Stomach (tissue), 9 donors: ENCODE results near the gene ECI2. TPM values are rescaled to one million over a fixed set of nuclear protein-coding genes. Genes with fewer than 3 reads are reported as not detected.

ENCODE experiments used
- DNase-seq, 2 donors: peaks; one replicate each; pipeline versions ENCODE4 v3.0.0 to v3.0.0-alpha.2; 2013 to 2019
- H3K27ac ChIP-seq, 5 donors: fragments of 200-600 bp in 4 of 5; sonication (generic) in 4 of 5; one replicate each; pipeline ENCODE4 v1.5.1; 2013 to 2019; ENCODE audit warnings: mild to moderate bottlenecking in 1 of 5, moderate library complexity in 1 of 5
- H3K27me3 ChIP-seq, 3 donors: fragments of 200-600 bp; sonication (generic); one replicate each; pipeline ENCODE4 v1.5.1; 2017 to 2019; ENCODE audit warnings: mixed run types in 1 of 3
- H3K36me3 ChIP-seq, 4 donors: fragments of 200-600 bp; sonication (generic); 1 replicate in 3 of 4; 2 replicates in 1 of 4; pipeline ENCODE4 v1.5.1; 2016 to 2019
- H3K4me1 ChIP-seq, 4 donors: fragments of 200-600 bp; sonication (generic); one replicate each; pipeline ENCODE4 v1.5.1; 2016 to 2019
- H3K4me3 ChIP-seq, 4 donors: fragments of 200-600 bp; sonication (generic) in 3 of 4; one replicate each; pipeline ENCODE4 v1.5.1; 2016 to 2019; ENCODE audit warnings: mild to moderate bottlenecking in 1 of 4
- H3K9me3 ChIP-seq, 4 donors: fragments of 200-600 bp; sonication (generic); one replicate each; pipeline ENCODE4 v1.5.1; 2016 to 2019
- CTCF ChIP-seq, 7 experiments: fragments of 450-650 bp in 4 of 7; fragments of 200-600 bp in 3 of 7; sonication (generic) in 3 of 7; IDR thresholded peaks; one replicate each; pipeline ENCODE4 v1.5.1; 2016 to 2019; ENCODE audit warnings: antibody characterized with exemption in 7 of 7, control low read depth in 2 of 7, mild to moderate bottlenecking in 1 of 7
- EP300 ChIP-seq: sonication (generic); formaldehyde crosslinking; IDR thresholded peaks from one replicate; pipeline ENCODE4 v1.6.1; 2017; ENCODE audit warnings: antibody characterized with exemption
- POLR2A ChIP-seq, 4 donors: fragments of 450-650 bp; IDR thresholded peaks; one replicate each; pipeline ENCODE4 v1.6.1; 2016; ENCODE audit warnings: antibody characterized with exemption in 4 of 4, control low read depth in 2 of 4, mild to moderate bottlenecking in 1 of 4, moderate library complexity in 1 of 4
- POLR2AphosphoS5 ChIP-seq, 3 donors: sonication (generic); formaldehyde crosslinking; IDR thresholded peaks; one replicate each; pipeline ENCODE4 v1.6.1; 2016; ENCODE audit warnings: antibody characterized with exemption in 3 of 3
- WGBS, 5 donors: extraction: QIAGEN DNeasy Blood & Tissue Kit in 3 of 5; methylation state at CpG; one replicate each; pipeline versions ENCODE4 v1.1.5 to v1.1.7; 2013 to 2018; 5-methylcytosine and 5-hydroxymethylcytosine counted together
- intact Hi-C: fragments of 100-400 bp; cut with DNase I; formaldehyde crosslinking; loops from one replicate; pipeline ENCODE4 v1.15.1; 2023; ENCODE audit warnings: low total_unique reads
- polyA plus RNA-seq, 3 donors: library from polyadenylated mRNA; stranded (reverse); fragments of 200-250 nt; gene quantifications; one replicate each; pipeline ENCODE4 v1.2.3, GENCODE V29; 2013
- total RNA-seq, 5 donors: library from RNA; depleted of rRNA; stranded (reverse); fragments of >200 nt; gene quantifications; one replicate each; pipeline versions ENCODE4 v1.1.0 to v1.2.3, GENCODE V29; 2014 to 2016
- donor health status: healthy with polysubstance abuse.
- donor health status: Bipolar disorder and iron deficiency.
- donor health status: healthy.

ECI2 gene
- total and polyA plus RNA-seq, 8 donors = 22.8 to 107 (median 60.8) TPM

GRCh38 chr6:4085332-4085700, 50.1 kb downstream of the ECI2 start:
- Histone ChIP-seq H3K9me3 (no peaks in the 10 kb centered on the region), H3K4me3 (no peak overlapping the region), H3K36me3 (no peaks in the 10 kb centered on the region), H3K27ac (no peak overlapping the region), H3K27me3 (no peaks in the 10 kb centered on the region), H3K4me1 (peaks cover 0 to 6% (median 3%) of the 10 kb centered on the region in 4 donors)
- DNase-seq = no peak
- TF ChIP-seq POLR2AphosphoS5 (IDR thresholded peaks at IDR 0.05) = no peak
- no peak for TF ChIP-seq EP300
- no peak for TF ChIP-seq CTCF (IDR thresholded peaks at IDR 0.05)
- TF ChIP-seq POLR2A (IDR thresholded peaks at IDR 0.05) = no peak
- 90 to 97% (median 94%) methylated on average over 1 of the region's 1 CpG for WGBS, 5 donors
- intact Hi-C loops = no loop called here

GRCh38 chr6:4084444-4085331, 50.7 kb downstream of the ECI2 start:
- Histone ChIP-seq H3K9me3 (no peaks in the 10 kb centered on the region), H3K36me3 (no peaks in the 10 kb centered on the region), H3K27ac (no peak overlapping the region), H3K4me1 (peaks cover 0 to 6% (median 3%) of the 10 kb centered on the region in 4 donors), H3K4me3 (no peak overlapping the region), H3K27me3 (no peaks in the 10 kb centered on the region)
- DNase-seq = peak in 1 of 2 donors; percentile 57
- TF ChIP-seq POLR2AphosphoS5 (IDR thresholded peaks at IDR 0.05) = no peak
- no peak for TF ChIP-seq EP300
- TF ChIP-seq CTCF (IDR thresholded peaks at IDR 0.05) = no peak
- TF ChIP-seq POLR2A (IDR thresholded peaks at IDR 0.05) = no peak
- 42 to 68% (median 44%) methylated on average over 9 of the region's 9 CpGs for WGBS, 5 donors
- intact Hi-C loops = no loop called here

DNA sequence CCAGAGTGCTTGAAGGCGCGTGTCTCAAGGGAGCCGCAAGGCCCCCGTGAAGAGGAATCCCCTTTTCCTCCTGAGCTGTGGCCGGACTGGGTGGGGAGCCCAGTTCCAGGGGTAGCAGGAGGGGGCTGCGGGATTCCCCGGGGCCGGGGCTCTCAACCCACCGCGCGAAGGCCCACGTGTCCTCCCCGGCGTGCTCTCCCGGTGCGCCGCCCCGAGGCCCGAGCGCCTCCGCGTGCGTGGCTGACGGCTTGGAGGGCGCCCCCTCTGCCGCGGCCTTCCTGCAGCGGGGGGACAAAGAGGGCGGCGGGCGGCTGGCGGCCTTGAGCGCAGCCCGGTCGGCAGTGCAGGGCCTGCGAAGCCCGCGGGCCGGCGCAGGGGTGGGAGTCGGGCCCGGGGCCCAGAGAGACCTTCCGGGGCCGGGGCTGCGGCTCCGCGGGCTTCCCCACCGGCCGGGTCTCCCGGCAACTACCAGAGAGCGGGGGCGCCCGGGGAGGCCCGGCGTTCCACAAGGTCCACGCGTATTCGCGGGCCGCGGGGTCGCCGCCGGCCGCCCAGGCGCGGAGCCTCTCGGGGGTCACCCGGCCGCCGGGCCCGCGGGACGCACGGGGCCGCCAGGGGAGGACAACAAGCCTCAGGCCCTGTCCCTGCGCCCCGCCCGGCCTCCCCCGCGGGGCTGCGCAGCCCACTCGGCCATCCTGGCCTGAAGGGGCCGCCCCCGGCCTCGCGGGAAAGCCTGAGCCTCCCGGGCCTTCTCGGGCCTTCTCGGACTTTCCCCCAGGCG, 56.5 kb downstream of the ECI2 start, which contains the start of gene FAM217A:
Gene FAM217A, minus strand, starts transcription at position 447 of the 781 bp plus-strand sequence. CDS start 1,723 bp downstream, outside the sequence.
- no peaks in the 10 kb centered on the region for H3K36me3 ChIP-seq
- TF ChIP-seq CTCF (IDR thresholded peaks at IDR 0.05) = no peak
- no peak for TF ChIP-seq POLR2AphosphoS5 (IDR thresholded peaks at IDR 0.05)
- TF ChIP-seq EP300 = no peak
- no peak for TF ChIP-seq POLR2A (IDR thresholded peaks at IDR 0.05)
- H3K27ac ChIP-seq = no peak within 1 kb of the TSS
- H3K4me3 ChIP-seq = no peak within 1 kb of the TSS
- no peaks in the 10 kb centered on the region for H3K9me3 ChIP-seq
- intact Hi-C loops = no loop called here
- H3K27me3 ChIP-seq = peaks cover 0 to 14% (median 8%) of the 10 kb centered on the region in 3 donors
- 61 to 81% (median 73%) methylated on average over 9 to 91 of the region's 91 CpGs for WGBS, 5 donors
- DNase-seq = peak in 1 of 2 donors; percentile 35
- H3K4me1 ChIP-seq = peaks cover 0 to 10% (median 2%) of the 10 kb centered on the region in 4 donors

GRCh38 chr6:4074478-4075235, 60.7 kb downstream of the ECI2 start:
- TF ChIP-seq EP300 = no peak
- intact Hi-C loops = no loop called here
- peaks cover 0 to 10% (median 2%) of the 10 kb centered on the region in 4 donors for H3K4me1 ChIP-seq
- H3K9me3 ChIP-seq = no peaks in the 10 kb centered on the region
- peak overlapping the region in 1 of 5 donors; percentile 34 for H3K27ac ChIP-seq
- H3K27me3 ChIP-seq = peaks cover 0 to 14% (median 8%) of the 10 kb centered on the region in 3 donors
- no peak overlapping the region for H3K4me3 ChIP-seq
- 34 to 56% (median 38%) methylated on average over 6 of the region's 6 CpGs for WGBS, 5 donors
- H3K36me3 ChIP-seq = no peaks in the 10 kb centered on the region
- DNase-seq = no peak
